Naive thymus-derived CD4-positive, alpha-beta T cell (primary cell): ENCODE data around the gene TRAPPC3. TPM values are rescaled to one million over a fixed set of nuclear protein-coding genes. Genes with fewer than 3 reads are reported as not detected.

Source experiments
- ATAC-seq: fragments of 150-1000 bp; cut with Tn5 transposase; 2 replicates; pipeline ENCODE4 v1.10.0; 2021; ENCODE audit warnings: mild to moderate bottlenecking, moderate library complexity
- CTCF ChIA-PET: fragments of 350-600 bp; sonication (Branson Sonifier 250); formaldehyde crosslinking; loops from one replicate; lab custom pipeline; 2021; ENCODE audit warnings: antibody characterized with exemption; lab: Charles Lee
- POLR2A ChIA-PET: fragments of 350-600 bp; sonication (Branson Sonifier 250); formaldehyde crosslinking; loops from one replicate; lab custom pipeline; 2021; ENCODE audit warnings: antibody characterized with exemption, inconsistent platforms; lab: Charles Lee
- DNase-seq, 9 donors: peaks; one replicate each; pipeline versions ENCODE4 v3.0.0 to v3.0.0-alpha.2; 2020 to 2022; ENCODE audit warnings: mixed read lengths in 1 of 9
- H3K27ac ChIP-seq: one replicate; pipeline ENCODE4 v1.7.0; 2013; ENCODE audit warnings: mild to moderate bottlenecking, low read depth, low read length, moderate library complexity
- H3K27me3 ChIP-seq, 2 donors: one replicate each; pipeline ENCODE4 v1.7.0; 2013; ENCODE audit warnings: low read length in 2 of 2, mild to moderate bottlenecking in 2 of 2, moderate library complexity in 2 of 2; ENCODE audit not compliant: control insufficient read depth in 2 of 2, insufficient read depth in 2 of 2
- H3K36me3 ChIP-seq, 3 experiments: 1 replicate in 2 of 3; 2 replicates in 1 of 3; pipeline ENCODE4 v1.7.0; 2013; ENCODE audit warnings: low read length in 3 of 3, mild to moderate bottlenecking in 3 of 3, moderate library complexity in 1 of 3; ENCODE audit not compliant: insufficient read depth in 3 of 3, control insufficient read depth in 2 of 3
- H3K4me1 ChIP-seq, 2 donors: one replicate each; pipeline ENCODE4 v1.7.0; 2013; ENCODE audit warnings: low read length in 2 of 2, mild to moderate bottlenecking in 2 of 2, moderate library complexity in 1 of 2; ENCODE audit not compliant: control insufficient read depth in 2 of 2, insufficient read depth in 2 of 2
- H3K4me3 ChIP-seq: 2 replicates; pipeline ENCODE4 v1.7.0; 2013; ENCODE audit warnings: mild to moderate bottlenecking, low read length
- H3K9me3 ChIP-seq, 3 experiments: 1 replicate in 2 of 3; 2 replicates in 1 of 3; pipeline ENCODE4 v1.7.0; 2013; ENCODE audit warnings: low read length in 3 of 3; ENCODE audit not compliant: control insufficient read depth in 2 of 3
- H3K27ac Mint-ChIP-seq, 9 donors: one replicate each; pipeline ENCODE4 v1.8.0; 2020 to 2022; ENCODE audit warnings: mixed read lengths in 9 of 9, mild to moderate bottlenecking in 8 of 9, moderate library complexity in 5 of 9, inconsistent platforms in 2 of 9
- H3K27me3 Mint-ChIP-seq, 5 donors: one replicate each; pipeline ENCODE4 v1.8.0; 2021 to 2022; ENCODE audit warnings: mixed read lengths in 5 of 5, mild to moderate bottlenecking in 1 of 5
- H3K36me3 Mint-ChIP-seq, 5 donors: one replicate each; pipeline ENCODE4 v1.8.0; 2020 to 2022; ENCODE audit warnings: mixed read lengths in 5 of 5, mild to moderate bottlenecking in 3 of 5, inconsistent platforms in 1 of 5
- H3K4me1 Mint-ChIP-seq, 7 donors: one replicate each; pipeline ENCODE4 v1.8.0; 2020 to 2022; ENCODE audit warnings: mixed read lengths in 7 of 7, mild to moderate bottlenecking in 3 of 7, inconsistent platforms in 1 of 7
- H3K4me3 Mint-ChIP-seq, 10 donors: one replicate each; pipeline ENCODE4 v1.8.0; 2020 to 2022; ENCODE audit warnings: mild to moderate bottlenecking in 10 of 10, mixed read lengths in 10 of 10, moderate library complexity in 6 of 10, inconsistent platforms in 2 of 10
- H3K9me3 Mint-ChIP-seq, 11 donors: one replicate each; pipeline ENCODE4 v1.8.0; 2020 to 2022; ENCODE audit warnings: mixed read lengths in 11 of 11, mild to moderate bottlenecking in 4 of 11, inconsistent platforms in 1 of 11, moderate library complexity in 1 of 11
- intact Hi-C, 2 donors: fragments of 100-400 bp; cut with micrococcal nuclease; formaldehyde crosslinking; loops; one replicate each; pipeline ENCODE4 v1.15.1; 2023
- polyA plus RNA-seq, 2 donors: library from polyadenylated mRNA; unstranded; fragments of 300-500 nt; fragmentation: Illumina TruSeq; gene quantifications; one replicate each; pipeline ENCODE4 v1.2.3, GENCODE V29; 2021
- total RNA-seq, 6 experiments: library from RNA in 5 of 6; stranded (reverse) in 5 of 6; gene quantifications; 1 replicate in 5 of 6; 2 replicates in 1 of 6; pipeline ENCODE4 v1.2.3 and lab custom pipeline; 2021 to 2026

The TRAPPC3 gene
- total and polyA plus RNA-seq, 7 experiments from 2014 or later, result 32.1 to 110 (median 49.0) TPM

DNA sequence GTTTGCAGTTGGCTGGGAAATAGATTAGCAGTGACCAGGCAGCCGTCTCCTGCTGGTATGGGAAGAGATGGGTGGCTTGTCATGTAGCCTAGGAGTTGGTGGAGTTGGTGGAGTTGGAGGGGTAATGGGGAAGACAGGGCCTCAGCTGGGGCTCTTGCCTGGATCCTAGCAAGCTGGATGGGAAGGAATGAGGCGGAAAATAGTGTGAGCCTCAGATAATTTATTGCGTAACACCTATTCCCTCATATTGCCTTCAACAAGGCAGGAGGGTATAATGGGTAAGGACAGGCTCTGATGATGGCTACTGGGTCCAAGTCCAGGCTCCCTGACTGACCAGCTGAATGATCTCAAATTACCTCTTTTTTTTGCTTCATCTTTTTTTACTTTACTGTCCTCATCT lies 19.2 kb upstream of the TRAPPC3 start:
- H3K36me3 Mint-ChIP-seq, result peaks cover 10 to 31% (median 23%) of the 10 kb centered on the region in 5 donors
- Histone ChIP-seq H3K4me1 (peaks cover 5 to 10% of the 10 kb centered on the region in 2 donors), H3K9me3 (no peaks in the 10 kb centered on the region), H3K4me3 (no peak overlapping the region), H3K36me3 (peaks cover 11 to 55% (median 29%) of the 10 kb centered on the region in 3 experiments), H3K27ac (peak overlapping the region; percentile 7), H3K27me3 (no peaks in the 10 kb centered on the region)
- H3K27me3 Mint-ChIP-seq, result no peaks in the 10 kb centered on the region
- H3K4me1 Mint-ChIP-seq, result peaks cover 31 to 61% (median 46%) of the 10 kb centered on the region in 7 donors
- no peaks in the 10 kb centered on the region for H3K9me3 Mint-ChIP-seq
- intact Hi-C loops, result no loop called here
- CTCF ChIA-PET, result interaction anchor here (1.4 kb wide), 1 partner anchor 19 kb away, joined by 4 read pairs; the partner anchor contains the start of gene TRAPPC3
- H3K4me3 Mint-ChIP-seq, result peak overlapping the region in 1 of 10 donors; percentile 18
- no peak for ATAC-seq
- no peak for DNase-seq
- POLR2A ChIA-PET, result interaction anchor here (12.8 kb wide), 1 partner anchor 16 kb away, joined by 272 read pairs; the partner anchor contains the start of genes MAP7D1 and TRAPPC3
- peak overlapping the region; percentile 16 to 88 (median 73) for H3K27ac Mint-ChIP-seq

GRCh38 chr1:36166938-36167905 lies 17.9 kb upstream of the TRAPPC3 start:
- intact Hi-C loops, result no loop called here
- no peak overlapping the region for H3K4me3 ChIP-seq
- Mint-ChIP-seq H3K27me3 (no peaks in the 10 kb centered on the region), H3K4me3 (peak overlapping the region in 5 of 10 donors; percentile 1 to 58 (median 17)), H3K27ac (peak overlapping the region; percentile 32 to 94 (median 87)), H3K36me3 (peaks cover 10 to 26% (median 18%) of the 10 kb centered on the region in 5 donors), H3K9me3 (no peaks in the 10 kb centered on the region), H3K4me1 (peaks cover 41 to 69% (median 58%) of the 10 kb centered on the region in 7 donors)
- ChIA-PET POLR2A (interaction anchor here (1.5 to 12.8 kb wide), 2 partner anchors 14 to 16 kb away, joined by 6 to 272 read pairs; partner anchors contain the start of genes MAP7D1 and TRAPPC3), CTCF (interaction anchor here (2.5 kb wide), 1 partner anchor 21 kb away, joined by 10 read pairs; no protein-coding TSS in a partner anchor)
- H3K4me1 ChIP-seq, result peaks cover 18 to 22% of the 10 kb centered on the region in 2 donors
- H3K27me3 ChIP-seq, result no peaks in the 10 kb centered on the region
- peak overlapping the region; percentile 40 for H3K27ac ChIP-seq
- no peak for ATAC-seq
- peaks cover 0 to 42% (median 17%) of the 10 kb centered on the region in 3 experiments for H3K36me3 ChIP-seq
- no peak for DNase-seq
- H3K9me3 ChIP-seq, result no peaks in the 10 kb centered on the region

- POLR2A ChIA-PET, result interaction anchor here (0.8 to 12.8 kb wide), 3 partner anchors 13 to 22 kb away, joined by 3 to 272 read pairs (median 6); partner anchors contain the start of genes MAP7D1 and TRAPPC3
- peak overlapping the region; percentile 52 for H3K27ac ChIP-seq
- peaks cover 29 to 31% of the 10 kb centered on the region in 2 donors for H3K4me1 ChIP-seq
- no peaks in the 10 kb centered on the region for H3K27me3 ChIP-seq
- Mint-ChIP-seq H3K36me3 (peaks cover 10 to 34% (median 16%) of the 10 kb centered on the region in 5 donors), H3K4me1 (peaks cover 52 to 80% (median 69%) of the 10 kb centered on the region in 7 donors), H3K27me3 (no peaks in the 10 kb centered on the region), H3K4me3 (peak overlapping the region in 1 of 10 donors; percentile 25), H3K27ac (peak overlapping the region; percentile 7 to 92 (median 85)), H3K9me3 (peaks cover 0 to 3% (median 0%) of the 10 kb centered on the region in 11 donors)
- CTCF ChIA-PET, result interaction anchor here (0.6 to 2.5 kb wide), 2 partner anchors 22 to 119 kb away, joined by 3 to 10 read pairs; no protein-coding TSS in a partner anchor
- no peaks in the 10 kb centered on the region for H3K9me3 ChIP-seq
- intact Hi-C loops, result no loop called here
- no peak for DNase-seq
- no peak overlapping the region for H3K4me3 ChIP-seq
- H3K36me3 ChIP-seq, result peaks cover 0 to 31% (median 8%) of the 10 kb centered on the region in 3 experiments
- no peak for ATAC-seq
These were observed 16.9 kb upstream of the TRAPPC3 start for GRCh38 chr1:36166136-36166535.

DNA sequence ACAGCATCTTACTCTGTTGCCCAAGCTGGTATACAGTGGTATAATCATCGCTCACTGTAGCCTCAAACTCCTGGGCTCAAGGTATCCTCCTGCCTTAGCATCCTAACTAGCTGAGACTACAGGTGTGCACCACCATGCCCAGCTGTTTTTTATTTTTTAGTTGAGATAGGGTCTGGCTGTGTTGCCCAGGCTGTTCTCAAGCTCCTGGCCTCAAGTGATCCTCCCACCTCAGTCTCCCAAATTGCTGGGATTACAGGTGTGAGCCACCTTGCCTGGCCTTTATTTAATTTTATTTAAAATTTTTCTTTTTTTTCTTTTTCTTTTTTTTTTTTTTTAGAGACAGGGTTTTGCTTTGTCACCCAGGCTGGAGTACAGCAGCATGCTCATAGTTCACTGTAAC lies 15.9 kb upstream of the TRAPPC3 start:
- ChIA-PET CTCF (interaction anchor here (1.3 to 2.5 kb wide), 2 partner anchors 15 to 23 kb away, joined by 8 to 10 read pairs; partner anchors contain the start of gene TRAPPC3), POLR2A (interaction anchor here (6.5 to 12.8 kb wide), 2 partner anchors 12 to 23 kb away, joined by 68 to 272 read pairs; partner anchors contain the start of genes MAP7D1 and TRAPPC3)
- DNase-seq, result no peak
- Histone ChIP-seq H3K4me3 (no peak overlapping the region), H3K27ac (peak overlapping the region; percentile 26), H3K27me3 (no peaks in the 10 kb centered on the region), H3K4me1 (peaks cover 37 to 38% of the 10 kb centered on the region in 2 donors), H3K9me3 (no peaks in the 10 kb centered on the region), H3K36me3 (peaks cover 0 to 21% (median under 1%) of the 10 kb centered on the region in 3 experiments)
- Mint-ChIP-seq H3K4me1 (peaks cover 52 to 83% (median 71%) of the 10 kb centered on the region in 7 donors), H3K9me3 (peaks cover 0 to 3% (median 0%) of the 10 kb centered on the region in 11 donors), H3K27me3 (no peaks in the 10 kb centered on the region), H3K36me3 (peaks cover 10 to 35% (median 13%) of the 10 kb centered on the region in 5 donors), H3K4me3 (peak overlapping the region in 2 of 10 donors; percentile 14 to 54), H3K27ac (peak overlapping the region in 7 of 9 donors; percentile 38 to 92 (median 67))
- no peak for ATAC-seq
- intact Hi-C loops, result no loop called here

GRCh38 chr1:36164361-36164760 lies 15.1 kb upstream of the TRAPPC3 start:
- Mint-ChIP-seq H3K9me3 (peaks cover 0 to 3% (median 0%) of the 10 kb centered on the region in 11 donors), H3K27ac (peak overlapping the region in 8 of 9 donors; percentile 38 to 92 (median 82)), H3K27me3 (no peaks in the 10 kb centered on the region), H3K4me3 (peak overlapping the region in 4 of 10 donors; percentile 8 to 54 (median 26)), H3K36me3 (peaks cover 10 to 36% (median 13%) of the 10 kb centered on the region in 5 donors), H3K4me1 (peaks cover 56 to 87% (median 74%) of the 10 kb centered on the region in 7 donors)
- Histone ChIP-seq H3K4me3 (no peak overlapping the region), H3K9me3 (no peaks in the 10 kb centered on the region), H3K27ac (peak overlapping the region; percentile 40), H3K36me3 (peaks cover 0 to 13% (median 0%) of the 10 kb centered on the region in 3 experiments), H3K27me3 (no peaks in the 10 kb centered on the region), H3K4me1 (peaks cover 45% of the 10 kb centered on the region in 2 donors)
- ATAC-seq, result no peak
- intact Hi-C loops, result loop anchor here (5.0 kb wide), 3 partner anchors 123 to 1528 kb away; partner anchors contain the start of genes CDCA8 (in 1 of the 2) and ZMYM6 (in 1 of the 2)
- ChIA-PET POLR2A (interaction anchor here (3.9 to 12.8 kb wide), 5 partner anchors 12 to 60 kb away, joined by 19 to 272 read pairs (median 63); partner anchors contain the start of genes MAP7D1, THRAP3 and TRAPPC3), CTCF (interaction anchor here (1.3 to 4.8 kb wide), 3 partner anchors 15 to 24 kb away, joined by 8 to 62 read pairs (median 10); partner anchors contain the start of gene TRAPPC3)
- no peak for DNase-seq
